AG10803 (cell line): ENCODE results near the gene PAX7.

Source experiments
- DNase-seq: peaks from one replicate; pipeline ENCODE4 v3.0.0; 2010; ENCODE audit warnings: low read depth
- H3K4me3 ChIP-seq: 2 replicates; pipeline ENCODE4 v1.5.1; 2011; ENCODE audit warnings: mild to moderate bottlenecking, low read length, control low read depth
- TF ChIP-seq, protein P1 (sequence below): conservative IDR thresholded peaks from 2 replicates; pipeline ENCODE4 v1.5.1; 2011; ENCODE audit warnings: mild to moderate bottlenecking, low read length, control low read depth, inconsistent platforms

Gene PAX7

DNA sequence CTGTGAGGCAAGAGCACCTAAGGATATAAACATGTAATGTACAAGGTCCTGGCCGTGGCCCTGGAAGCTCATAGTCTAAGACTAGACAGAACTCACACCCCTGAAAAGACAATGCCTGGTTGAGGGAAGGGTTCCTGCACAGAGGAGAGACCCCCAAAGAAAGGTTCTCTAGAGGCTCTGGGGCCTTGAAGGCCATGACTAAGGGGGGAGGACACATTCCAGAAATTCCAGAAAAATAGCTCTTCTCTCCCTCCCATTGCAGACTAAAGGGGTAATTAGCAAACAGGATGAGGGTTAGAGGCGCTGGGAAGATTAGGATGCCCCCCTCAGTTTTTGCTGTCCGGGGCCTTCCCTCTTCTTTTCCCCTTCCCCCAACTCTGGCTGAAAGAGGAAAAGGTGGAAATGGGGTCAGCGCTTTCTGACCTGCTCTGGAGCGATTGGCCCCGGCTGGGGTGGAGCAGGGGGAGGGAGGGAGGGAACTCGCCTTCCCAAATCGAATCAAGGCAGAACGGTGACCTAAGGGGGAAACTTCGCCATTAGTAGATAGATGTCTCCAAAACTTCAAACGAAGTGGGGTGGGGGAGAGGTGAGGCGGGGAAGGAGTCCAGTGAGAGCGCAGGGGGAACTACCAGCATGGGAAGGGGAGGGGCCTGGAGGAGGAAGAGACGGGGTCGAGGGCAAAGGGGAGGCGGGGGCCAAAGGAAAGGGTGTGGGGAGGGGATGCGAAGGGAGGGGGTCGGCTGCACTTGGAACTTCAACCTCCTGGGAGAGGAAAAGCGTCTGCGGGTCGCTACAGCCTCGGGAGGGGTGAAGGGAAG, 11.8 kb downstream of the PAX7 start:
- no peak overlapping the region for H3K4me3 ChIP-seq
- no peak for DNase-seq
- TF ChIP-seq, protein P1, sequence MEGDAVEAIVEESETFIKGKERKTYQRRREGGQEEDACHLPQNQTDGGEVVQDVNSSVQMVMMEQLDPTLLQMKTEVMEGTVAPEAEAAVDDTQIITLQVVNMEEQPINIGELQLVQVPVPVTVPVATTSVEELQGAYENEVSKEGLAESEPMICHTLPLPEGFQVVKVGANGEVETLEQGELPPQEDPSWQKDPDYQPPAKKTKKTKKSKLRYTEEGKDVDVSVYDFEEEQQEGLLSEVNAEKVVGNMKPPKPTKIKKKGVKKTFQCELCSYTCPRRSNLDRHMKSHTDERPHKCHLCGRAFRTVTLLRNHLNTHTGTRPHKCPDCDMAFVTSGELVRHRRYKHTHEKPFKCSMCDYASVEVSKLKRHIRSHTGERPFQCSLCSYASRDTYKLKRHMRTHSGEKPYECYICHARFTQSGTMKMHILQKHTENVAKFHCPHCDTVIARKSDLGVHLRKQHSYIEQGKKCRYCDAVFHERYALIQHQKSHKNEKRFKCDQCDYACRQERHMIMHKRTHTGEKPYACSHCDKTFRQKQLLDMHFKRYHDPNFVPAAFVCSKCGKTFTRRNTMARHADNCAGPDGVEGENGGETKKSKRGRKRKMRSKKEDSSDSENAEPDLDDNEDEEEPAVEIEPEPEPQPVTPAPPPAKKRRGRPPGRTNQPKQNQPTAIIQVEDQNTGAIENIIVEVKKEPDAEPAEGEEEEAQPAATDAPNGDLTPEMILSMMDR: no peak

DNA sequence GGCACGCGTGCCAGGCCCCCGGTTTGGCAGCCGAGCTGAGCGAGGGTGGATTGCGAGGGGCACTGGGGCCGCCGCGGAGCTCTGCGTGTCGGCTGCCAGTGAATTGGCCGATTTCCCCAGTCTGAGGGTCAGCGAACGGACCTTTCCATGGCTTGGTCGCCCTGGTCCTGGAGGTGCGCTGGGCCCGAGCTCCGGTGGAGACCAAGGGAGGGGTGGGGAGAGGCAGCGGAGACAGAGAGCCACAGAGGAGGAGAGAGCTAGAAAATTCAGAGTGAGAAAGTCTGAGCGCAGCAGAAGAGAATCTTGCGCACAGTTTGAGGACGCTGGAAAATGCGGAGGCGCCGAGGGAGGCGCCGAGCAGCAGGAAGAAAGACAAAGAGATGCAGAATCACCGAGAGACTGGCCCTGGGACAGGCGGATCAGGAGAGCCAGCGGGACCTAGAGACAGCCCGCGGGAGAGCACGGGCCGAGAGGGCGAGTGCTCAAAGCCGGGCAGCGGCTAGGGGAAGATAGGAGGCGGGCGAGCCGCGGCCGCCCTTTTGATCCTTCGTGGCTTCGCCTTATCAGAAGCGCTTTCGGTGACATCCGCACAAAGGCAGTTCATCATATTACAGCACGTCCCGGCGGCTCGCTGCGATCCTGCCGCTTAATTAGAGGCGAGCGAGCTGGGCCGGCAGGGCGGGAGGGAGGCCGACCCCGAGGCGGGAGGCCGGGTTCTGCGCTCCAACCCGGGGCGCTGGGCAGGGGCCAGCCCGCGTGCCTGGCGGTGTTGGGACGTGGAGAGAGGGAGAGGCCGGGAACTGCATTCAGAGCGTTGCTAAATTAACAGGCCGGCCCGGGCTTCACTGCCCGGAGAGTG, 12.7 kb downstream of the PAX7 start:
- no peak for DNase-seq
- TF ChIP-seq, protein P1: no peak
- H3K4me3 ChIP-seq: no peak overlapping the region

DNA sequence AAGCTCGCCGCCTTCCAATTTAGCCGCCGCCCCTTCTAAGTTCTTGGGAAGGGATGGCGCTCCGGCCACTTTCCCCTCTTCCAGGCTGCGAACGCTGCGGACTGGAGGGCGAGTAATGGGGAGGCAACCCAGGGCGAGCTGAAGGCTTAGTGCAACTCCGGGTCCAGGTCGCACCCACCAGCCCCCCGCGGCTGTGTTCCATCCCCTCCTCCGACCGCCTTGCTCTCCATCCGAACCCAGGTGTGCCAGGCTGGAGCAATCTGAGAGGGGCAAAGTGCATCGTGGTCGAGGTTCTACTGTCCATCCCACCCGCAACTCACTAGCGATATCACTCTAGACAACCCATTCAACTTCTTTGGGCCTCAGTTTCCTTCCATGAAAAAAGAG, 13.4 kb downstream of the PAX7 start:
- DNase-seq: no peak
- no peak overlapping the region for H3K4me3 ChIP-seq

DNA sequence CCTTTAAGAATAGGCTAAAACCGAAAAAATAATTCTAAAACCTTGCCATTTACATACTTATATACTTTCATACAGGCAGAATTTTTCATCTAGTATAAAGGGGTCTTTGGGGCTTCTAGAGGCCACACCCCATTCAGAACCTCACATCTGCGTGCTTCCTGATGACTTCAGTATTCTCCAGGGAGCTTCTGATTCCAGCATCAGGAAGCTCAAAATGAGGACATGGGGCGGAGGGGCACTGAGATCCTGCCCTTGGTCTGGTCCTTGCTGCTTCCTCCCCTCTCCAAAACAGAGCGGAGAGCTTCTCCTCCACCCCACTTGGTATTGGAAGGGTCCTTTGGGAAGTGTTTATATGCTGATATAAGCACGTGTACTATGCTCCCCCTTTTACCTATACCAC, 13.8 kb downstream of the PAX7 start:
- no peak overlapping the region for H3K4me3 ChIP-seq
- TF ChIP-seq, protein P1: no peak
- no peak for DNase-seq

More for the DNA sequence above, 13.4 kb downstream of the PAX7 start:
- TF ChIP-seq, protein P1: no peak

DNA sequence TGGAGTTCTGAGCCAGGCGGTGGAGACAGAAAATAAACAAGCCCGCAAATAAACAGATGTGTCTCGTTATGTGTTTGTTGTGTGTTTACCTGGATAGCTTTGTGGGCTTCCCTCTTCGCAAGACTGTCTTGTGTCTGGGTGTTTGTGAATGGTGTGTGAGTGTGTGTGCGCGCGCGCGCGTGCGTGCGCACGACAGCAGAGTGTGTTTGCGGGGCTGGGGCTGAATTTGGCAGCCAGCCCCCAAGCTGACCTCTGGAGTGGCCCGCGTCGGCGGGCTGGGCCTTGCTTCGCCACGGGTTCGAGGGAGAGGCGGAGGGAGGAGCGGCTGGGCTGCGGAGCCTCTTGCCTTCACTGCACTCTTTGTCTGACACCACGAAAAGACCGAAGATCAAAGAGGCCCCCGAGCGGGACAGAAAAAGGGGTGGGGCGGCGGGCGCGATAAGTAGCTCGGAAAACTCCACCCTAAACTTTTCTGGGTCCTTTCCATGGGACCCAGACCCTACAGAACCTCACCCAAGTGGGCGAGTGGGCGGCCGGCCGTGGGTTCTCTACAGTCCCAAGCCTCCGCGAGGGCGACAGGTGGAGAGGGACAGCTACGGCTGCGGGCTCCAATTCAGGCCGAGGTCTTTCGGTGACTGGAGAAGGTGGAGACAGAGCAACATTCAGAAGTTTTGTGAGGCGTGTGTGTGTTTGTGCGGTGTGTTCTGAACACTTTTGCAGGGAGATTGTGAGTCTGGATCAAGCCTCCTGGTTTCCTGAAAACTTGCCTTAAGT, 14.5 kb downstream of the PAX7 start:
- TF ChIP-seq, protein P1: no peak
- no peak for DNase-seq
- H3K4me3 ChIP-seq: no peak overlapping the region

DNA sequence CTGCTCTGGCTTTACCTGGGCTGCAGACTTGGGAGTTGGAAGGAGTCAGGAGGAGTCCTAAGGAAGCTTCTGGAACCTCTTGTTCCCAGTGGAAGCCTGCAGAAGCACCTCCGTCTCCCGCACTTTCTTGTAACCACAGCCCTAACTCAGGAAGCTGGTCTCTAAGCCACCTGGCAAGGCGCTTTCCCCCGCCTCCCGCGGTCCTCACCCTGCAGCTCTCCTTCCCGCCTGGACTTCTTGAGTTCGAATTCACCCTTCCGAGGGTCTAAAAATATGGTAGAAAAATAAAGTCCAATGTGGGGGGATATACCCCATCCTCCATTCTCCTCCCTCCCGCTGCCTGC, 15.1 kb downstream of the PAX7 start:
- DNase-seq: no peak
- TF ChIP-seq, protein P1: no peak
- no peak overlapping the region for H3K4me3 ChIP-seq
